ENCODE data around the gene MXD3. TPM values are rescaled to one million over a fixed set of nuclear protein-coding genes. Genes with fewer than 3 reads are reported as not detected.
A peak's percentile ranks its signal among the peaks of the same experiment; 100 is the strongest.
"Not testable (repeated sequence)": the region's sequence is repeated elsewhere in the genome, so short reads cannot be mapped to it uniquely, and the experiment has no call there.

Gene MXD3
- 2.2 TPM for polyA plus RNA-seq (2013, experiment 1 of 2)
- polyA plus RNA-seq (2013, experiment 2 of 2) = 2.8 TPM

GRCh38 chr5:177311723-177312648 lies at the start of gene MXD3:
MXD3 (minus strand) TSS chr5:177311898; CDS start chr5:177311830, 68 bp downstream.
- no peak within 1 kb of the TSS for H3K23ac ChIP-seq (ENCODE audit: low read length in 2 of 2)
- peak within 1 kb of the TSS; percentile 61 to 83 for H3K4me3 ChIP-seq (ENCODE audit: insufficient read depth in 1 of 2, low read depth in 1 of 2, low read length in 2 of 2)
- H4K91ac ChIP-seq (ENCODE audit: low read length) = peak within 1 kb of the TSS; percentile 34
- H3K18ac ChIP-seq (ENCODE audit: low read depth in 1 of 2, low read length in 2 of 2) = peak within 1 kb of the TSS in 1 of 2 experiments; percentile 46
- H3K4me2 ChIP-seq (ENCODE audit: low read length, poor library complexity, severe bottlenecking) = peak within 1 kb of the TSS; percentile 88
- no peak within 1 kb of the TSS for H2BK5ac ChIP-seq (ENCODE audit: low read depth, low read length, poor library complexity, severe bottlenecking)
- peak within 1 kb of the TSS; percentile 31 for H2BK15ac ChIP-seq (ENCODE audit: low read depth, poor library complexity, severe bottlenecking)
- no peak within 1 kb of the TSS for H2BK12ac ChIP-seq (ENCODE audit: low read length in 2 of 2)
- H3K9me3 ChIP-seq (ENCODE audit: control insufficient read depth, low read length) = no peaks in the 10 kb centered on the region
- no peak within 1 kb of the TSS for H3K14ac ChIP-seq (ENCODE audit: low read length in 2 of 2)
- H3K36me3 ChIP-seq (ENCODE audit: control insufficient read depth in 1 of 2, insufficient read depth in 2 of 2, low read depth in 1 of 2, low read length in 2 of 2) = peaks cover 6 to 25% of the 10 kb centered on the region in 2 experiments
- peak within 1 kb of the TSS; percentile 35 for H4K8ac ChIP-seq (ENCODE audit: low read length)
- H2BK120ac ChIP-seq (ENCODE audit: low read depth, low read length) = no peak within 1 kb of the TSS
- H3K4me1 ChIP-seq (ENCODE audit: control insufficient read depth, insufficient read depth, low read depth, low read length) = peaks cover 30% of the 10 kb centered on the region
- WGBS = under 1% methylated on average over 70 of the region's 78 CpGs
- no peaks in the 10 kb centered on the region for H3K27me3 ChIP-seq (ENCODE audit: control insufficient read depth in 1 of 2, insufficient read depth in 1 of 2, low read length in 2 of 2)
- H3K79me1 ChIP-seq (replicated peaks; ENCODE audit: low read length, poor library complexity, severe bottlenecking) = peaks cover 40% of the 10 kb centered on the region
- H2AFZ ChIP-seq (ENCODE audit: low read depth, low read length) = no peak within 1 kb of the TSS
- no peak within 1 kb of the TSS for H2AK5ac ChIP-seq (ENCODE audit: low read length, severe bottlenecking)
- peak within 1 kb of the TSS; percentile 65 for H3K9ac ChIP-seq (ENCODE audit: low read length)
- peak within 1 kb of the TSS; percentile 51 for H3K27ac ChIP-seq (ENCODE audit: low read length, poor library complexity, severe bottlenecking)
- DNase-seq = peak; percentile 94
- H3K4ac ChIP-seq (ENCODE audit: low read depth in 1 of 2, low read length in 2 of 2) = no peak within 1 kb of the TSS

GRCh38 chr5:177360740-177361139 lies 49.0 kb upstream of the MXD3 start:
- H3K36me3 ChIP-seq (ENCODE audit: control insufficient read depth in 1 of 2, insufficient read depth in 2 of 2, low read depth in 1 of 2, low read length in 2 of 2); H3K27ac ChIP-seq (ENCODE audit: low read length, poor library complexity, severe bottlenecking); H2BK12ac ChIP-seq (ENCODE audit: low read length in 2 of 2); H3K9ac ChIP-seq (ENCODE audit: low read length); H4K91ac ChIP-seq (ENCODE audit: low read length); H3K14ac ChIP-seq (ENCODE audit: low read length in 2 of 2); H3K4me3 ChIP-seq (ENCODE audit: insufficient read depth in 1 of 2, low read depth in 1 of 2, low read length in 2 of 2); H3K4ac ChIP-seq (ENCODE audit: low read depth in 1 of 2, low read length in 2 of 2); H3K79me1 ChIP-seq (replicated peaks; ENCODE audit: low read length, poor library complexity, severe bottlenecking); H3K18ac ChIP-seq (ENCODE audit: low read depth in 1 of 2, low read length in 2 of 2); H2BK120ac ChIP-seq (ENCODE audit: low read depth, low read length); H3K4me2 ChIP-seq (ENCODE audit: low read length, poor library complexity, severe bottlenecking); H2BK5ac ChIP-seq (ENCODE audit: low read depth, low read length, poor library complexity, severe bottlenecking); DNase-seq; H3K9me3 ChIP-seq (ENCODE audit: control insufficient read depth, low read length); H2AK5ac ChIP-seq (ENCODE audit: low read length, severe bottlenecking); H4K8ac ChIP-seq (ENCODE audit: low read length); H3K23ac ChIP-seq (ENCODE audit: low read length in 2 of 2); H2AFZ ChIP-seq (ENCODE audit: low read depth, low read length); H2BK15ac ChIP-seq (ENCODE audit: low read depth, poor library complexity, severe bottlenecking): not testable (repeated sequence)
- H3K27me3 ChIP-seq (ENCODE audit: control insufficient read depth in 1 of 2, insufficient read depth in 1 of 2, low read length in 2 of 2) = peaks cover 0 to 67% of the 10 kb centered on the region in 2 experiments
- peaks cover 19% of the 10 kb centered on the region for H3K4me1 ChIP-seq (ENCODE audit: control insufficient read depth, insufficient read depth, low read depth, low read length)
- 97% methylated on average over 7 of the region's 7 CpGs for WGBS

- WGBS = 88% methylated on average over 3 of the region's 3 CpGs
- no peak overlapping the region for H4K91ac ChIP-seq (ENCODE audit: low read length)
- H2BK5ac ChIP-seq (ENCODE audit: low read depth, low read length, poor library complexity, severe bottlenecking) = no peak overlapping the region
- no peak overlapping the region for H3K27ac ChIP-seq (ENCODE audit: low read length, poor library complexity, severe bottlenecking)
- no peak overlapping the region for H3K4me2 ChIP-seq (ENCODE audit: low read length, poor library complexity, severe bottlenecking)
- H4K8ac ChIP-seq (ENCODE audit: low read length) = no peak overlapping the region
- H3K4ac ChIP-seq (ENCODE audit: low read depth in 1 of 2, low read length in 2 of 2) = no peak overlapping the region
- peaks cover 17% of the 10 kb centered on the region for H3K4me1 ChIP-seq (ENCODE audit: control insufficient read depth, insufficient read depth, low read depth, low read length)
- no peak overlapping the region for H2AK5ac ChIP-seq (ENCODE audit: low read length, severe bottlenecking)
- peak overlapping the region; percentile 66 for H2BK15ac ChIP-seq (ENCODE audit: low read depth, poor library complexity, severe bottlenecking)
- H2BK120ac ChIP-seq (ENCODE audit: low read depth, low read length) = no peak overlapping the region
- H3K27me3 ChIP-seq (ENCODE audit: control insufficient read depth in 1 of 2, insufficient read depth in 1 of 2, low read length in 2 of 2) = peaks cover 0 to 69% of the 10 kb centered on the region in 2 experiments
- no peak overlapping the region for H3K23ac ChIP-seq (ENCODE audit: low read length in 2 of 2)
- no peak overlapping the region for H2AFZ ChIP-seq (ENCODE audit: low read depth, low read length)
- H3K79me1 ChIP-seq (replicated peaks; ENCODE audit: low read length, poor library complexity, severe bottlenecking) = no peaks in the 10 kb centered on the region
- no peak overlapping the region for H3K14ac ChIP-seq (ENCODE audit: low read length in 2 of 2)
- no peak overlapping the region for H3K4me3 ChIP-seq (ENCODE audit: insufficient read depth in 1 of 2, low read depth in 1 of 2, low read length in 2 of 2)
- H3K36me3 ChIP-seq (ENCODE audit: control insufficient read depth in 1 of 2, insufficient read depth in 2 of 2, low read depth in 1 of 2, low read length in 2 of 2) = no peaks in the 10 kb centered on the region
- H3K18ac ChIP-seq (ENCODE audit: low read depth in 1 of 2, low read length in 2 of 2) = no peak overlapping the region
- H3K9me3 ChIP-seq (ENCODE audit: control insufficient read depth, low read length) = peaks cover 7% of the 10 kb centered on the region
- H3K9ac ChIP-seq (ENCODE audit: low read length) = no peak overlapping the region
- DNase-seq = no peak
- H2BK12ac ChIP-seq (ENCODE audit: low read length in 2 of 2) = no peak overlapping the region
These were observed 48.2 kb upstream of the MXD3 start for GRCh38 chr5:177359860-177360259.

- Histone ChIP-seq H3K27me3 (ENCODE audit: control insufficient read depth in 1 of 2, insufficient read depth in 1 of 2, low read length in 2 of 2) (peaks cover 0 to 69% of the 10 kb centered on the region in 2 experiments), H2BK12ac (ENCODE audit: low read length in 2 of 2) (peak overlapping the region in 1 of 2 experiments; percentile 10), H2BK5ac (ENCODE audit: low read depth, low read length, poor library complexity, severe bottlenecking) (no peak overlapping the region), H2AFZ (ENCODE audit: low read depth, low read length) (no peak overlapping the region), H2AK5ac (ENCODE audit: low read length, severe bottlenecking) (no peak overlapping the region), H2BK120ac (ENCODE audit: low read depth, low read length) (no peak overlapping the region), H4K8ac (ENCODE audit: low read length) (no peak overlapping the region), H3K4me2 (ENCODE audit: low read length, poor library complexity, severe bottlenecking) (no peak overlapping the region), H3K14ac (ENCODE audit: low read length in 2 of 2) (no peak overlapping the region), H3K36me3 (ENCODE audit: control insufficient read depth in 1 of 2, insufficient read depth in 2 of 2, low read depth in 1 of 2, low read length in 2 of 2) (no peaks in the 10 kb centered on the region), H3K4me3 (ENCODE audit: insufficient read depth in 1 of 2, low read depth in 1 of 2, low read length in 2 of 2) (no peak overlapping the region), H3K9me3 (ENCODE audit: control insufficient read depth, low read length) (peaks cover 7% of the 10 kb centered on the region), H3K9ac (ENCODE audit: low read length) (no peak overlapping the region), H3K23ac (ENCODE audit: low read length in 2 of 2) (no peak overlapping the region), H3K79me1 (replicated peaks; ENCODE audit: low read length, poor library complexity, severe bottlenecking) (no peaks in the 10 kb centered on the region), H4K91ac (ENCODE audit: low read length) (no peak overlapping the region), H3K4me1 (ENCODE audit: control insufficient read depth, insufficient read depth, low read depth, low read length) (peaks cover 17% of the 10 kb centered on the region), H3K18ac (ENCODE audit: low read depth in 1 of 2, low read length in 2 of 2) (no peak overlapping the region), H3K27ac (ENCODE audit: low read length, poor library complexity, severe bottlenecking) (no peak overlapping the region), H3K4ac (ENCODE audit: low read depth in 1 of 2, low read length in 2 of 2) (no peak overlapping the region), H2BK15ac (ENCODE audit: low read depth, poor library complexity, severe bottlenecking) (peak overlapping the region; percentile 66)
- no peak for DNase-seq
- 87% methylated on average over 6 of the region's 6 CpGs for WGBS
These were observed 47.8 kb upstream of the MXD3 start for GRCh38 chr5:177359451-177359851.
